Measurements from ENCODE around the gene RGS13. TPM values are rescaled to one million over a fixed set of nuclear protein-coding genes. Genes with fewer than 3 reads are reported as not detected.

The RGS13 gene
- total and polyA plus RNA-seq, 7 donors, result 0.03 to 0.25 (median 0.11) TPM; not detected in 2

DNA sequence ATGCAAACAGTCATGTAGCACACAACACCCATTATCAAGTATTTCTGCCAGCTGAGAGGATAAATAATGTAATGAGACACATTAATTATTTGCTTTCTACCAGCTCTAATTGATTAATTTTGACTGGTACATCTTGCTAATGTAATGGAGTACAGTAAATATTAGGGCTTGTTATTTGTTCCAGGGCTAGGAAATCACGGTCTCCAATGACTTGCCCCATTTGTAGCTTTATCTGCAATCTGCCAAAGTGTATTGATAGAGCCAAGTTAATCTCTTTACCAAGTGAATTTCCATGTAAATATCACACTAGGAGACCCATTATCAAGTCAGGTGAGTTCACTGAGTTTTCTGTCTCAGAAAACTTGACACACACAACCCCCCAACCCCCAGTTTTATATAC, 55.1 kb downstream of the RGS13 start:
- TF ChIP-seq, protein P1, sequence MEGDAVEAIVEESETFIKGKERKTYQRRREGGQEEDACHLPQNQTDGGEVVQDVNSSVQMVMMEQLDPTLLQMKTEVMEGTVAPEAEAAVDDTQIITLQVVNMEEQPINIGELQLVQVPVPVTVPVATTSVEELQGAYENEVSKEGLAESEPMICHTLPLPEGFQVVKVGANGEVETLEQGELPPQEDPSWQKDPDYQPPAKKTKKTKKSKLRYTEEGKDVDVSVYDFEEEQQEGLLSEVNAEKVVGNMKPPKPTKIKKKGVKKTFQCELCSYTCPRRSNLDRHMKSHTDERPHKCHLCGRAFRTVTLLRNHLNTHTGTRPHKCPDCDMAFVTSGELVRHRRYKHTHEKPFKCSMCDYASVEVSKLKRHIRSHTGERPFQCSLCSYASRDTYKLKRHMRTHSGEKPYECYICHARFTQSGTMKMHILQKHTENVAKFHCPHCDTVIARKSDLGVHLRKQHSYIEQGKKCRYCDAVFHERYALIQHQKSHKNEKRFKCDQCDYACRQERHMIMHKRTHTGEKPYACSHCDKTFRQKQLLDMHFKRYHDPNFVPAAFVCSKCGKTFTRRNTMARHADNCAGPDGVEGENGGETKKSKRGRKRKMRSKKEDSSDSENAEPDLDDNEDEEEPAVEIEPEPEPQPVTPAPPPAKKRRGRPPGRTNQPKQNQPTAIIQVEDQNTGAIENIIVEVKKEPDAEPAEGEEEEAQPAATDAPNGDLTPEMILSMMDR (IDR thresholded peaks at IDR 0.05), result no peak
- H3K4me1 ChIP-seq, result no peaks in the 10 kb centered on the region
- no peaks in the 10 kb centered on the region for H3K36me3 ChIP-seq (ENCODE audit: insufficient read depth in 1 of 2, low read depth in 1 of 2)
- no peak for DNase-seq
- no peak for ATAC-seq
- H3K27me3 ChIP-seq (ENCODE audit: insufficient read depth in 3 of 3, low read length in 2 of 3), result no peaks in the 10 kb centered on the region
- no peaks in the 10 kb centered on the region for H3K9me3 ChIP-seq
- 47 to 49% (median 47%) methylated on average over 1 of the region's 1 CpG for WGBS, 3 donors
- intact Hi-C loops (cut with DNase I), result no loop called here
- H3K4me3 ChIP-seq, result no peak overlapping the region
- no peak overlapping the region for H3K27ac ChIP-seq

DNA sequence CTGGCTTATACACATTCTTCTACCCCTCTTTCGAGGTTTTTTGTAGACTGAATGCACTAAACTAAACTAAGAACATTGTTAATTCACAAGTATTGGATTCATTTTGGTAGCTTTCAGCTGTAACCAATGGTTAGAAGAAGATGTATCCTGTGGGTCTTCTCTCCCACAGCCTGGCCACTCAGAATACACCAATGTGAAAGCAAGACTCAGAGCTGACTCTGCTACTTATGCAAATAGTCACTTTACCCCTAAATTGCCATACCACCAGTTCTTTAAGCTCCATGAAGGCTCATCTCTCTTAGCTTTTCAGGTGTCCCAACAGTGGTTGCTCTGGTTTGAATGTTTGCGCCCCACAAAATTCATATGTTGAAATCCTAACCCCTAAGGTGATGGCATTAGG, 60.1 kb downstream of the RGS13 start:
- no peak overlapping the region for H3K27ac ChIP-seq
- ATAC-seq, result no peak
- TF ChIP-seq, protein P1 (IDR thresholded peaks at IDR 0.05), result no peak
- H3K9me3 ChIP-seq, result no peaks in the 10 kb centered on the region
- no peak overlapping the region for H3K4me3 ChIP-seq
- WGBS, 3 donors, result 83 to 91% (median 88%) methylated on average over 2 of the region's 2 CpGs
- H3K36me3 ChIP-seq (ENCODE audit: insufficient read depth in 1 of 2, low read depth in 1 of 2), result no peaks in the 10 kb centered on the region
- no peaks in the 10 kb centered on the region for H3K4me1 ChIP-seq
- intact Hi-C loops (cut with DNase I), result loop anchor here in 1 of 2 donors (5.0 kb wide), 1 partner anchor 711 kb away; no protein-coding TSS in a partner anchor
- H3K27me3 ChIP-seq (ENCODE audit: insufficient read depth in 3 of 3, low read length in 2 of 3), result no peaks in the 10 kb centered on the region
- no peak for DNase-seq

DNA sequence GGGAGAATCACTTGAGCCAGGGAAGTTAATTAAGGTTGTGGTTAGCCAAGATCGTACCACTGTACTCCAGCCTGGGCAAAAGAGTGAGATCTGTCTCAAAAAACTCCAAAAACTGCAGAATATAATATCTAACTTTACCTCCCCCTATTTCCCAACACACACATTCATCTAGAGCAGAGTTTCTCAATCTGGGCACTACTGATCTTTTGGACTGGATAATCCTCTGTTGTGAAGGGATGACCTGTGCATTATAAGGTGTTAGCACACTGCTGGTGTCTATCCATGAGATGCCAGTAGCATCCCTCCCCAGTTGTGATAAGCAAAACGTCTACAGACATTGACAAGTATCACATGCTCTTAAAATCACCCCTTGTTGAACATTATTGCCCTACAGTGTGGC, 61.8 kb downstream of the RGS13 start:
- 74 to 86% (median 81%) methylated on average over 2 of the region's 2 CpGs for WGBS, 3 donors

DNA sequence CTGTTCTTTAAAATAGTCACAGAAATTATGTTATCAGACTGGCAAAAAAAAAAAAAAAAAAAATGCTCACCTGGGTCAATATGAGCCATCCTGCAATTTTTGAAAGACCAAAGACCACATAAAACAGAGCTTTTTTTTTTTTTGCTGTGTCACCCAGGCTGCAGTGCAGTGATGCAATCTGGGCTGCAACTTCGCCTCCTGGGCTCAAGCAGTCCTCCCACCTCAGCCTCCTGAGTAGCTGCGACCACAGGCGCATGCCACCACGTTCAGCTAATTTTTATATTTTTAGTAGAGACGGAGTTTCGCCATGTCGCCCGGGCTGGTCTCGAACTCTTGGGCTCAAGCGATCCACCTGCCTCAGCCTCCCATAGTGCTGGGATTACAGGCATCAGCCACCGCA, 62.8 kb downstream of the RGS13 start:
- WGBS, 3 donors, result 90 to 94% (median 92%) methylated on average over 11 of the region's 11 CpGs
- intact Hi-C loops (cut with DNase I), result loop anchor here in 1 of 2 donors (5.0 kb wide), 1 partner anchor 709 kb away; no protein-coding TSS in a partner anchor
- H3K27me3 ChIP-seq (ENCODE audit: insufficient read depth in 3 of 3, low read length in 2 of 3), result no peaks in the 10 kb centered on the region

More for the DNA sequence above, 61.8 kb downstream of the RGS13 start:
- intact Hi-C loops (cut with DNase I), result loop anchor here in 1 of 2 donors (5.0 kb wide), 1 partner anchor 710 kb away; no protein-coding TSS in a partner anchor
- no peak for DNase-seq
- ATAC-seq, result no peak
- H3K36me3 ChIP-seq (ENCODE audit: insufficient read depth in 1 of 2, low read depth in 1 of 2), result no peaks in the 10 kb centered on the region
- H3K27ac ChIP-seq, result no peak overlapping the region
- H3K9me3 ChIP-seq, result no peaks in the 10 kb centered on the region
- peaks cover 7% of the 10 kb centered on the region for H3K4me1 ChIP-seq
- no peaks in the 10 kb centered on the region for H3K27me3 ChIP-seq (ENCODE audit: insufficient read depth in 3 of 3, low read length in 2 of 3)
- TF ChIP-seq, protein P1 (IDR thresholded peaks at IDR 0.05), result no peak
- no peak overlapping the region for H3K4me3 ChIP-seq

More for the DNA sequence above, 62.8 kb downstream of the RGS13 start:
- TF ChIP-seq, protein P1 (IDR thresholded peaks at IDR 0.05), result no peak
- ATAC-seq, result no peak
- Histone ChIP-seq H3K4me1 (peaks cover 7% of the 10 kb centered on the region), H3K27ac (no peak overlapping the region), H3K4me3 (no peak overlapping the region), H3K36me3 (ENCODE audit: insufficient read depth in 1 of 2, low read depth in 1 of 2) (no peaks in the 10 kb centered on the region), H3K9me3 (no peaks in the 10 kb centered on the region)
- no peak for DNase-seq
